HCEC 1CT (cell line): ENCODE measurements around the gene FMO2.

Source experiments
- DNase-seq: peaks from one replicate; pipeline ENCODE4 v3.0.0-alpha.2; 2017

The FMO2 gene

DNA sequence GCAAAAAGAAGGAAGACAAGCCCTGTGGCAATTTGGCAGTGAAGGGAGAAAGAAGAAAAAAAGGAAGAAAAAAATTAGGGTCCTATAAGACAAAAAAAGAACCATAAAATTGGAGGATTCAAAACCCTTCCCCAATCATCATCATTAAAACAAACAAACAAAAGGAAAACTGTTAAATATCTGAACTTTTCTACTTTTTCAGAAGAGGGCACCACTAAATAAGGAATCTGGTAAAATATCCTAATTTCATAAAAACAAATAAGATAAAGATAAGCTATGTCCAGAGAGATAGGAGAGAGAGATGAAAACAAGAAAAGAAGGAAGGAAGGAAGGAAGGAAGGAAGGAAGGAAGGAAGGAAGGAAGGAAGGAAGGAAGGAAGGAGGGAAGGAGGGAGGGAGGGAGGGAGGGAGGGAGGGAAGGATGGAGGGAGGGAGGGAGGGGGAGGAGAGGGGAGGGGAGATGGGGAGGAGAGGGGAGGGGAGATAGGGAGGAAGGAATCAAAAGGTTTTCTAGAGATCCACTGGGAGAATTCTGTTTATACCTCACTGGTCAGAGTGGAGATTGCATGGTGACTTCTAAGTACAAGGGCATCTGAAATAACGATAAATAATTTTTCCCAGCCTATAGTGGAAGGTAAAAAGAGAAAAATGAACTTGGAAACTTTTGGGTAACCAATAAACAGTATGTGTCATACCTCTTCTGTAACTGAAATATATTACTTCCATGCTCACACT, 10.4 kb upstream of the FMO2 start:
- no peak for DNase-seq

DNA sequence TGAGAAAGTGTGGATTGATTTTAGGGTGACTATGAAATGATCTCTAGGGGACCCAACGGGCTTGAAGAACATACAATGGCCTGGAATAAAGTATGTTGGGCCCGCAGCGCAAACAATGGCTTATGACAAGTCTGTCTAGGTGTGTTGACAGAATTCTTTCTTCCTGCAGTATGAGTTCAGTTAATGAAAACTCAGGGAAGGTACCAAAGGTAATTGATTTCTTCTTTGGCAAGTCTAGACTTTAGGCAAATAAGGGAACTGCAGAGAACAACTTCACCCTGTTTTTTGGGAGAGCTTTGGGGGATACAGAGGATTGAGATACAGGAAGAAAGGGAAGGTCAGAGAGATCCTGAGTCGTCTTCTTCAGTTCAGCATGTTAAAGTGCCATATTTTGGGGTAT, 7.8 kb upstream of the FMO2 start:
- DNase-seq: no peak

DNA sequence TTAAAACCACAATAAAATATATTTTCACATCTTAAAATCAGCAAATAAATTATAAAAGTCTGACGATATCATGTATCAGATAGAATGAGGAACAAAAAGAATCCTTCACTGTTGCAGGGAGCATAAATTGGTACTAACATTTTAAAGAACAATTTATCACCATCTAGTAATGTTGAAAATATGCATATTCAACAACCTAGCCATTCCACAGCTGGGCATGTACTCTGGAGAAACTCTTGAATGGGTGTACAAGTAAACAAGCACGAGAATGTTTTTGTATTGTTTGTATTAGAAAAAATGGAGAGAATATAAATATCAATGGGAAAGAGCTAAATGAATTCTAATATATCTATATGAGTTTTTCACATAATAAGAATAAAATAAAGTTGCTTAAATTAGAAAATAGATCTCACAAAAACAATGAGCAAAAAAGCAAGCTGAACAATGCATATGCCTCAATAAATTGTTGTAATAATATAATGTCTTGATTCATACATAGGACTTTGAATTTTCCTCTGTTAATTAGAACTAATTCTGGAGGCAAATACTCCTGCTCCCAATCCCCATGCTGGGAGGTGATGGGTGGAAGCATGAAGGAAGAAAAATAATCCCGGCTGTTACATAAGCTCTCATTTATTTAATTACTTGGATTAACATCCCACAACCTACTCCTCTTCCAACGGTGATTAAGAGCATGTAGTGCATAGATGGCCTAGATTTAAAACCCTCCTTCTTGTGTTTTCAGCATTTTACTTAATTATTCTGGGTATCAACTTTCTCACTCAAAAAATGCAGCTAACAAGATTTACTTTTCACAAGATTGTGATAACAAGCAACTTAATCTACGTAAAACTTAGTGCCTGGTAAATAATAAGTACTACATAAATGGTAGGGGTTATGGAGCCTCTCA, 5.5 kb upstream of the FMO2 start:
- no peak for DNase-seq

DNA sequence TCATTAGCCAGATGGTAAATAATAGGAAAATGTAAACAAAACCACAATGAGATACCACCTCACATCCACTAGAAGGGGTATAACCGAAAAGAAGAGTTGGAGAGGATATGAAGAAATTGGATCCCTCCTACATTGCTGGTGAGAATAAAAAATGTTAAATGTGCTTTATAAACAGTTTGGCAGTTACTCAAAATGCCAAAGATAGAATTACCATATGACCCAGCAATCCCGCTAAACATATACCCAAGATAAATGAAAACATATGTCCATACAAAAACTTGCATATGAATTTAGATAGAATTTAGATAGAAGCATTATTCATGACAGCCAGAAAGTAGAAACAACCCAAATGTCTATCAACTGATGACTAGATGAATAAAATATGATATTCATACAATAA, 4.4 kb upstream of the FMO2 start:
- DNase-seq: no peak

DNA sequence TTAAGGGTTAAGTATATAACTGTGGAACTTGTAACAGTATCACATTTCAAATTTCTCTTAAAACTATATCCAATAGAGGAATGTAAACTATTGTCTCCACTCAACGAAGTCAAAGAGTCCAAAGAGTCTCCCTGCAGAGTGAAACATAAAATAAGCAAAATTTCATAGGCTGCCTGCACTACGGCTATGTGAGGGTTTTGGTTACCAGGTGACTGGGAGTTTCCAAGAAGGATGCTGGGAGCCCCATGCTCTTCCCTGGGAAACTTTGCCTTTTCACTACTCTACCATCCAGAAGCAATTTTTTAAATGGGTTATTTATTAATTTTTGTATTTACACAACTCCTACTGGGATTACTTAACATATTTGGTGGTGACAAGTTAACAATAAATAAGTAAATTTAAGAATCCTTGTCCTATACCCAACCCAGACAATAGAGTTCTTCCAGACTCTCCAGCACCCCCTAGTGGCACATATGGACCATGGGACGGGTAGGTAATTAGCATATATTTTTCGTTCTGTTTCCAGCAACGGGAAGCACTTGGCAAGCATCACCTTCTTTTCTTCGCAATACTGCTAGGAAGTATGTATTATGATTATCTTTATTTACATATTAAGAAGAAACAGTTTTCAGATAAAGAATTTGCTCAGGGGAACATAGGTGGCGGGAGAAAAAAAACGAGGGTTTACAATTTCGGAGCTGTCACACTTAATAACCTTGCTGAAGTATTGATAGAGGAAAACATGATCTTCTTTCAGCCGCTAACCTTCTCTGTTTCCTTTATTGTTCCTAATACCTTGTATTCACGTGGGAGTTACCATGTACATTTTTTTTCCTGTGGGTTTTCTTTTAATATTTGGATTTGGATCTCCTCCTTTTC, 3.5 kb downstream of the FMO2 start:
- peak; percentile 53 for DNase-seq

DNA sequence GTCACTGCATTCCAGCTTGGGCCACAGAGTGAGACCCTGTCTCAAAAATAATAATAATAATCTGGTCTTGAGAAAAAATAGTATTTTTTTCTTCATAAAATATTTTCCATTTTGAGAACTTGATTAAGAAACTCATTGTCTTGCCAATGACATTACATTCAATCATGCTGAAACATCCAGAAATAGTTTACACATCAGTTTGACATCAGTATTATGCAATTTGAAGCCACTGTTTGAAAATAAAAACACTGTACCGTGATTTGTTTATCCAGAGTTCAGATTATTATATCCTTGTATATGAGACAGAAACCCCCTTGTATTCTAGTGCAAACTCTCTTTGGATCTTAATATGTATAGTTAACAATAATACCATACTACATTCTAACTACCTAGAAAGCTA, 6.9 kb downstream of the FMO2 start:
- no peak for DNase-seq

DNA sequence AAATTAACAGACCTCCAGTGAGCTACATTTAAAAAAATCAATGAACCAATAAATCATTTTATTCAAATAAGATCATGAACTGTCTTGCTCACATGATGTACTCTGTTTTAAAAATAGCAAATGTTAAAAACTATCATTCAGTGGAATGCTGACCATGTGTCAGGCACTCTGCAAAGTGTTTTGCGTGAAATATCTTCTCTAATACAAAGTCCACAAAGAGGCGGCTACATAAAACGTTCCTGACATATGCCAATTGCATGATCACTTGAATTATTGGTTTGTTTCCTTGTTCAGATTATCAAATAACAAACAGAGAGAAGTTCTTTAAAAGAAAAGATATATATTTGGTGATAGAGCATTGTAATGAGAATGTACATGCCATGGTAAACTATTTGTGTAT, 10.7 kb downstream of the FMO2 start:
- no peak for DNase-seq

DNA sequence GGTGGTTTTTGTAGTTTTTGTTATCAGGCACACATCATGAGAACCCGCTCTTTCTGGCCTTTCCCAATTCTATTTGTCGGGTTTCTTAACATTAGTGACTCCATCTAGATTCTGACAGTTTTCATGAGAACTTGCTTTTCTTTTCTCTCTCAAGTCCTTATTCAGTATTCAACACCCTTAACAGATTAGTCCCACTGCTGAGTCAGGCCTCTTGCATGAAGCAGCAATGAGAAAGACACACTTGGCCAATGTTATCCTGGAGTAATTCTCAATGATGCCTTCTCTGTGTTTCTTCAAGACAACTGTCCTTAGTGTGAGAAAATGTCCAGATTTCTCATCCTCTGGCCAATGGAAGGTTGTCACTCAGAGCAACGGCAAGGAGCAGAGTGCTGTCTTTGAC, 11.3 kb downstream of the FMO2 start:
- no peak for DNase-seq

DNA sequence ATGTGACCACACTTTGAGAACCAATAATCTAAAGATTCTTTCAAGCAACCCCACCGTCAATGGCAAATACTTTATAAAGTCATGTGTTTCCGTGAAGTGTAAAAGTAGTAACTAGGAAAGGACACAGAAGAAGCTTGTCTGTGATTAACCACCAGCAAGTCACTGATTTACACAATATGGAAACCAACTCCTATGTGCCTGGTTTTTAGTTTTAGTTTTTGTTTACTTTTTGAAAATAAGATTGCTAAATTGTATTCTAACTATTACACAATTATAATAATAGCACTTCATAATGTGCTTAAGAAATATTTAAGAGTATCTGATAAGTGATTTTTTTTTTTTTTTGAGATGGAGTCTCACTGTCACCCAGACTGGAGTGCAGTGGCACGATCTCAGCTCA, 13.0 kb downstream of the FMO2 start:
- DNase-seq: no peak

DNA sequence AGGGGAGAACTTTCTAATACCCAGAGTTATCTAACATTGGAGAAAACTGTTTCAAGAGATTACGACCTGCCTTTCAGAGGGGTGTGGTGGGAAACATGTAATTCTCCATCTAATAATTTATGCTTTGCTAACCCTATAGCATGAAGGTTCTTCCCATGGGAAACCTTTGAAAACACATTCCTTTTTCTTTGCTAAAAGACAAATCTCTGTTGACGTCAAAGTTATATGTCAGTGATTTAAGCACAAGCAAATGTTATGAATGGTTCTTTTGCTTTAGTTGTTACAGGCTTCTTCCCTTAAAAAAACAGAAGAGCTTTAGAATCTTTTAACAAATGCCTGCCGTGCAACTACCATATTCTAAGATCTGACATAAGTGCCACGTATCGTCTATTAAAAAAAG, 19.2 kb downstream of the FMO2 start:
- DNase-seq: no peak

DNA sequence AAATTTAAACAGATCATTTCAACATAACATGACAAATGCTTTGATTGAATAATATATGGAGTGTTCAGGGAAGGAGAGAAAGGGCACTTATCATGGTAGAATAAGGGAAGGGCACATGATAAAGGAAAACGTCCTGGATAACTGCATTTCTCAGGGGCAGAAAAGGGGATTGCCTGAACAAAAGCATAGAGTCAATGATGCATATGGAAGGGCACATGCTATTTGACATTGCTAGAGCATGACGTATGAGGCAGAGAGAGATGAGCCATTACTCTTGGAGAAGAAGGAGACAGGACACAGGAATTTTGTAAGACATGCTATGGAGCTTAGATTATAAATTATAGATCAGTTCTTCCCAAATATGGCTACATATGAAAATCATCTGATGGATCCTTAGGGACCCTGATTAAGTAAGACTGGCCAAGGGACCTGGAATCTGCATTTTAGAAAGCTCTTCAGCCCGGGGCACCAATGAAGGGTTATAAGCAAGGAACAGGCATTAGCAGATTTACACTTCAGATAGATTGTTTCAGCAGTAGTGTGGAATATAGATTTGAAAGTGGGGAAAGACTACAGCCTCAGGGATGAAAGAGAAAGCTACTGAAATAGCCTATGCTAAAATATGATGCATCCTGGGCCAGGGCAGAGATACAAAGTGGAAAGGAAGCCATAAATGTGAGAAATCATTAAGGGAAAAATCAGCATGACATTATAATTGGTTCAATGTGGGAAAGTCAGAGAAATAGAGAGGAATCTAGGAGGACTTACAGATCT, 21.3 kb downstream of the FMO2 start:
- no peak for DNase-seq

DNA sequence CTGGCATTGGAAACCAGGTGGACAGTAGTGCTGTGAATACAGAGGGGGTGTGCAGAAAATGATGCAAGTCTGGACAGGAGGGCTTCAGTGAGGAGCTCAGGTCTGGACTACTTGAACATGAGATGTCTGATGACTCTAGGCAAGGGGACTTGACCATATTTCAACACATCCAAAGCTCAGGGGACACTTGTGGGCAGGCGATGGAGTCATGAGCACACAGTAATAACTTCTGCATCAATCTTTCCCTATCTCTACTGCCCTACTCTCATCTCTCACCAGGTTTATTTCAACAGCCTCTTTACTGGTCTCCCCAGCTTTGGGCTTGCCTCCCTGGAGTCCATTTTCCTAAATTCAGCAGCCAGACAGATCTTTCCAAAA, 21.9 kb downstream of the FMO2 start:
- DNase-seq: no peak

DNA sequence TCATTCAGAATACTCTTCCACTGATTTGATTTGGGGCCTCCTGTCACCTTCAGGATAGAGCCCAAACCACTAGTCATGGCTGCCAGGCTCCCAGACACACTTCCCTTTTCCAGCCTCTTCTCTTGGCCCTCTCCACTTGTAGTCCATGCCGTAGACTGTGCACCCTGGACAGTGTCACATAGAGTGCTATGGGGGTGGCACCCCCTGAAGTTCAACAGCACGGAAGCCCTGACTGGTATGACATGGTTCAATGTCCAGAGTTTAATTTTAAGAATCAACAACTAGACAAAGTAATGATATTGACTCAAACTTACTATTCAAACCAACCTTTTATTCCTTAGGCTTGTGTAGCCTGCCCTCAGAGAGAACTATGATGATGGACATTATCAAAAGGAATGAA, 22.3 kb downstream of the FMO2 start:
- DNase-seq: no peak

DNA sequence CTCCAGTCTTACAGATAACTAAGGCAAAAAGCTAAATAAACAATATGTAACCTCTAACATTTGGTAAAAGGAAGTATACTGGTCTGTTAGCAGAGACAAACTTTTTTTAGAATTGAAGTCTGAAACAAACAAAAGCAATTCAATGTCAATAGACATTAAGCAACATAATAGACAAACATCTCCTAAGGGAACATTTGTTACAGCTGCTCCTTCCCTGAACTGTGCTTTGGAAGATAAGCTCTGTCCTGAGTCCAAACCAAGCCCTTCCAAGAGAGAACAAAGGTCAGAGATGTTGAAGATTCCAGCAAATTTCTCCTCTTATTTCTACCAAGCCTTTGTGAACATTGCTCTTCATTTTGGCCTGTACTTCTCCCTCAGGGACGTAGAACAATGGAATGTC, 25.3 kb downstream of the FMO2 start:
- no peak for DNase-seq

DNA sequence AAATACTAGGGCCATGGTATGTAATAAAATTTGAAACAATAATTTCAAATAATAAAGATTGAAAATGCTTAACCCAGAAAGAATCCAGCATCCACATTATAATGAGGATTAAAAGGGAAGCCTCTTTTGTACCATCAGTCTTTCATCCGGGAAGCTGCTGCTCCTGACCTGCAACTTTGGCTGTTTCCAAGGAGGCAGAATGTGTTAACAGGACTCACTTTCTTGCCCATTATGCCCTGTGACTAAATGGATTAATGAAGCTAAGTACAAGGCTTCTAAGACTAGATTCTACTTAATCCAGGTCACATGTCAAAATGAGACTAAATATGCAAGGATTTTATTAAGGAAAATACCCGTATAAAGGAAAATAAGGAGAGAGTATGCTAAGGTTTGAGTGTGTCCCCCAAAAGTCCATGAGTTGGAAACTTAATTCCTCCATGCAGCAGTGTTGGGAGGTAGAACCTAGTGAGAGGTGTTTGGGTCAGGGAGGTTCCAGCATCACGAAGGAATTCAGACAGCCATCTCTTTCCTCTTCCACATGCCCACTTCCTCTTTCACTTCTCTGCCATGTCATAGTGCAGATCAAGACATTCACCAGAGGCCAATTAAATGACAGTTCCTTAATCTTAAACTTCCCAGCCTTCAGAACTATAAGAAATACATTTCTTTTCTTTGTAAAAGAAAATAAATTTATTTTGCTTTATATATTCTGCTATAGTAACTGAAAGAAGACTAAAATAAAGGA, 27.7 kb downstream of the FMO2 start:
- no peak for DNase-seq

DNA sequence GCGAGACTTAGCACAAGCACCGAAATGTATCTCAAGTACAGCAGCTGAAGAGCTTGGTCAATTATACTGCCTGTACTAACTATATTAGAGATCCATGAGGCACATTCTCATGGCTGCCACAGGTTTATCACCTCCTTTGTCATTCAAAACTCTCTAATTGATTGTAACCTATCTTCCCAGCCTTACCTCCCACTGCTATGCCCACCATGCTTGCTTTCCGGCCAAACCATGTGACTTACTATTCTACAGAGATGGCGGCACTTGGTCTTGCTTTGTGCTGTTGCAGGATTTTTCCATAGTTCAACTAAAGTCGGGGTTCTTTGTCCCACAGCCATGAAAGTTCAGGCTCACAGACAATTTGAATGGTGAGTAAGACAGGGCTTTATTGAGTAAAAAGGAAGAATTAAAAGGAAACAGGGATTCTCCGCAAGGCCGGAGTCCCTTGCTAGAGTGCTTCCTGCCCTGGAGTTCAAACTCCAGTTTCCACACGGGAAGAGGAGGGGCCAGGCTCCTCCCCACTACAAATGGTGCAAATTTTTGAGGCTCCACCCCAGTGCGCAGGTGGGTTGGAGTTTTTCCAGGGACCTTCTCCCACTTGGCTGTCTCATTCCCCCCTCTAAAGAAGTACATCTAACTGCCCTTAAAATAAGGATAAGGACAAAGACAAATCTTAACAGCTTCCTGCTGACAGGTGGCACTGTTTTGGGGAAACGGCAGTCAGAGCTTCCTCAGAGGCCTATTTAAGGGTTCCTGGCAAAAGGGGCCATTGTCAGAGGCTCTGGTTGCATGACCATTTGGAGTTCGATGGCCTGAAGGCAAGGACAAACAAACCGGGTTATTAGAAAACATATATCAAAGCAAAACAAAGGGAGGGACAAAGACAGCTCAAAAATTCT, 28.7 kb downstream of the FMO2 start:
- DNase-seq: no peak

DNA sequence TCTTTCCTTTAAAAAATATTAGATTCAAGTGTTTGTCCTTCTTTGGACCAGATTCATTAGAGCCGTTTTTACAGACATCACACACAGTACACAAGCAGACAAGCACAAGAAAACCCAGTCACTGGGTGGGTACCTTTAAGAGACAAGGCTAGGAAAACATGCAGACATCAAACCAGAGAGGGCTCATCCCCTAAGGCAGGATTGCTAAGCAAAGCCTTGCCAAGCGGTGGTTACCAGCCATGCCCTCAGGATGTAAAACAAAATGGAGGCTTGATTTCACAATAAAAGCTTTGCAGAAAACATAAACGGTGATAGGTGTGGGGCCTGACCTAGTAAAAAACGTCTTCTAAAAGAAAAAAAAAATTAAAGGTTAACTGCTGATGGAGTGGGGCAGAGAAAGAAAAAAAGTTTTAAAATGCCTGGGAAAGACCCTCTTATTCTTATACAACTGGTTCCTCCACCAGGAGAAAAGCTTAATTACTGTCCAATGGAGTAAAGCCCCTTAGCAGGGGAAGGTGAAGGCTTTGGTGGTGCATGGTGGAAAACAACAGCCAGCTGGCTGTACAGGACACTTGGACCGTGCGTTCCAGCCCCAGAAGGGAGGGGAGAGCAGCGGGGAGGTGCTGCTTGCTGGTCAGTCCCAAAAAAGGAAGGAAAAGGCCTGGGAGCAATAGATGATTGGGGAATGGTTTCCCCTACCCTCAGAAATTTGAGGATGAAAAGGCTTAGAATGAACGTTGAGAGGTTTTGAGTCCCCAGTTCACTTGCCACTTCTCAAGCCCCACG, 32.8 kb downstream of the FMO2 start:
- no peak for DNase-seq

DNA sequence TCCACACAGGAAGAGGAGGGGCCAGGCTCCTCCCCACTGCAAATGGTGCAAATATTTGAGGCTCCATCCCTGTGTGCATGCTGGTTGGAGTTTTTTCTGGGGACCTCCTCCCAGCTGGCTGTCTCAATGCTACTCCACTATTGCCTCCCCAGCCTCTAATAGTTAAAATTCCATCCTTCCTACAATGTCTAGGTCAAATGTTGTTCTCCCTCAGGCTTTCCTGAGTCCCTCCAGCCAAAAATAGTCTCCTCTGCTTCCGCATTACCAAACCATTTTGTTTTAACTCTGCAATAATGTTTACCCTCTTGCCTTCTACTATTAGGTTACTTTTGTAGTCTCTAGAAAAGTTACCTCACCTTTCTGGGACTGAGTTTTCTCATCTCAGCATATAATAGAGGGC, 33.6 kb downstream of the FMO2 start:
- no peak for DNase-seq

DNA sequence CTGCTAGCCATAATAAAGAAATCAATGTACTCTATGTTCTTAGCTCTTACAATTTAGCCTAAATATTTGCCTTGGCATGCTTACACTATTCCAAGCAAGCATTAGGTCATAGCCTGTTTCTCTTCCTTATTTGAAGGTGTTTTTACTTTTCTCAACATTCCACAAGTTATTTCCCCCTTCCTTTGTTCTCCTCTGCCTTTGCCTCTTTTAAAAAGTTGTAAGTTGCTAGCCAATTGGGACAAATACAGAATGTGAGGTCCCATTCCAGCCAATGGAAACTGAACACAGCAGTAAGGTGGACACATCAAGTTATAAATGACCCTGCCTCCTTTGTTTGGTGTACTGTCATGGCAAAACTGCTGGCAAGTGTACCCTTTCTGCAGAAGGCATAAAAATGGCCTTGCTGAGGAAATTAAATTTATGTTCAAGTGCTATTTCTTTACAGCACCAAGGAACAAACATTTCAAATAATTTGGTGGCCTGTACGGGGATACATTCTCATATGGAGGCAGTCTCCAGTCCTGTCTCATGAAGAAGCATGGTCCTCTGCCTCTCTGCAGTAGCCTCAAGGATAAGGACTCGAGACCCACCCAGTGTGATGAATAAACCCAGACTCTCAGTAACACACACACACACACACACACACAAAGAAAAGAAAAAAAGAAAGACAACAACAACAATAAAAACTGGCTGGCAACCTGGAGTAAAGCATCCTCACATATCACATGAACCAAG, 34.4 kb downstream of the FMO2 start:
- peak; percentile 27 for DNase-seq
